OCI-LY7 (cell line): Measurements from ENCODE around the gene RAB40C. TPM values are rescaled to one million over a fixed set of nuclear protein-coding genes. Genes with fewer than 3 reads are reported as not detected.

ENCODE experiments used
- BruUV-seq: library from RNA; stranded (reverse); fragments of 400-500 nt; replicated peaks from 2 replicates; lab custom pipeline; 2021; lab: Mats Ljungman, UMichigan
- CTCF ChIA-PET: fragments of 300-600 bp; sonication (Branson Sonifier 250); formaldehyde crosslinking; loops from one replicate; lab custom pipeline; 2022; ENCODE audit warnings: antibody characterized with exemption; ENCODE audit not compliant: unreplicated experiment; lab: Charles Lee
- POLR2A ChIA-PET: fragments of 300-600 bp; sonication (Branson Sonifier 250); formaldehyde crosslinking; loops from one replicate; lab custom pipeline; 2022; ENCODE audit warnings: antibody characterized with exemption; lab: Charles Lee
- DNase-seq: peaks from one replicate; pipeline ENCODE4 v3.0.0-alpha.2; 2015; ENCODE audit warnings: low spot score
- H2AFZ ChIP-seq: fragments of 200-600 bp; sonication (generic), shearing (Covaris generic); 2 replicates; pipeline ENCODE4 v1.6.1; 2014; ENCODE audit warnings: mild to moderate bottlenecking, antibody characterized with exemption, low read length, moderate library complexity
- H3K27ac ChIP-seq: fragments of 200-600 bp; sonication (generic); 2 replicates; pipeline ENCODE4 v1.5.1; 2014; ENCODE audit warnings: mixed run types, low read depth, mild to moderate bottlenecking, moderate library complexity, low read length, inconsistent platforms; ENCODE audit not compliant: poor library complexity, severe bottlenecking
- H3K36me3 ChIP-seq: fragments of 200-600 bp; sonication (generic); 2 replicates; pipeline ENCODE4 v1.6.1; 2014; ENCODE audit warnings: mild to moderate bottlenecking, antibody characterized with exemption, low read length, moderate library complexity, mixed read lengths; ENCODE audit not compliant: insufficient read depth
- H3K4me1 ChIP-seq: fragments of 200-600 bp; sonication (generic); 2 replicates; pipeline ENCODE4 v1.5.1; 2014; ENCODE audit warnings: mild to moderate bottlenecking, low read length; ENCODE audit not compliant: insufficient read depth, poor library complexity, severe bottlenecking
- H3K4me2 ChIP-seq: fragments of 200-600 bp; sonication (generic); 2 replicates; pipeline ENCODE4 v1.6.1; 2014; ENCODE audit warnings: mild to moderate bottlenecking, low read length
- H3K4me3 ChIP-seq: fragments of 200-600 bp; sonication (generic); 2 replicates; pipeline ENCODE4 v1.5.1; 2014; ENCODE audit warnings: mild to moderate bottlenecking, low read depth, low read length; ENCODE audit not compliant: poor library complexity, severe bottlenecking
- H3K79me2 ChIP-seq: fragments of 200-600 bp; sonication (generic); 2 replicates; pipeline ENCODE4 v1.6.1; 2016; ENCODE audit warnings: low read depth, mild to moderate bottlenecking, low read length, moderate library complexity, mixed read lengths; ENCODE audit not compliant: insufficient read depth
- H3K9me2 ChIP-seq: fragments of 200-600 bp; sonication (generic); 2 replicates; pipeline ENCODE4 v1.6.1; 2016; ENCODE audit warnings: mild to moderate bottlenecking, low read length, mixed read lengths; ENCODE audit not compliant: insufficient read depth
- H3K9me3 ChIP-seq: fragments of 200-600 bp; sonication (generic); 2 replicates; pipeline ENCODE4 v1.6.1; 2014; ENCODE audit warnings: mild to moderate bottlenecking, mixed run types, low read length, mixed read lengths
- H4K20me1 ChIP-seq: fragments of 200-600 bp; sonication (generic); 2 replicates; pipeline ENCODE4 v1.6.1; 2014; ENCODE audit warnings: mild to moderate bottlenecking, antibody characterized with exemption, low read length, moderate library complexity, mixed read lengths; ENCODE audit not compliant: insufficient read depth
- EZH2phosphoT487 ChIP-seq: fragments of 200-600 bp; sonication (generic); IDR thresholded peaks from 2 replicates; pipeline ENCODE4 v1.6.1; 2018; ENCODE audit warnings: low read depth, borderline replicate concordance, mild to moderate bottlenecking, mixed run types, antibody characterized with exemption, low read length, moderate library complexity, mixed read lengths
- intact Hi-C: fragments of 100-400 bp; cut with micrococcal nuclease; formaldehyde crosslinking; loops from one replicate; pipeline ENCODE4 v1.10.0; 2022; ENCODE audit not compliant: unreplicated experiment
- total RNA-seq, 2 experiments: library from RNA; depleted of rRNA in 1 of 2; stranded (reverse); fragments of >200 nt in 1 of 2; shearing (Covaris generic) in 1 of 2; gene quantifications; 2 replicates each; pipeline ENCODE4 v1.2.3, GENCODE V29; 2014 to 2022
- TF ChIP-seq, protein P1 (sequence below): fragments of 200-600 bp; sonication (generic); conservative IDR thresholded peaks from 2 replicates; pipeline ENCODE4 v1.5.1; 2014; ENCODE audit warnings: mild to moderate bottlenecking, antibody characterized with exemption, low read length, moderate library complexity, mixed read lengths

RAB40C gene
- total RNA-seq, 2 experiments from 2014 or later = 19.3 to 20.9 TPM

DNA sequence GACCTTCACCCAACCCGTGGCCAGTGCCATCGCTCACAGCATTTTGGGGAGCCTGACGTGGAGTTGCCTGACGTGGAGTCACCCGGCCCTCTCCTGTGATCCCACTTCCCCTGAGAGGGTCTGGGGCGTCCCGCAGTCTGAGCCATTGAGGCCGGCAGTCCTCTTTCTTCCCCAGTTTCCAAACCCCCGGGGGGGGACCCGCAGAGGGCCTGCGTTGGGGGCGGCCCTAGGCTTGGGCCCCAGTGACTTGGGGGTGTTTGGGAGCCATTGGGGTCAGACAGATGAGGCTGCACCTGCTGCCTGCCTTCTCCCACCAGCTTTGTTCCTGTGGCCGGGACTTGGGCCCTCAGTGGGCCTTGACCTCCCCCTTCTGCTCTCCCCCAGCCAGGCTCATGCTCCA, 79.8 kb downstream of the RAB40C start:
- intact Hi-C loops = loop anchor here (2.0 kb wide), 1 partner anchor 21 kb away; the partner anchor contains the start of gene WDR90
- ChIA-PET CTCF (no interaction called here), POLR2A (interaction anchor here (0.5 to 1.1 kb wide), 2 partner anchors 10 to 1811 kb away, joined by 3 to 4 read pairs; no protein-coding TSS in a partner anchor)
- Histone ChIP-seq H3K27ac (no peak overlapping the region), H3K9me3 (no peaks in the 10 kb centered on the region), H3K4me3 (peak overlapping the region; percentile 99), H3K79me2 (peaks cover 12% of the 10 kb centered on the region; the same call in 1 of the 2 replicates), H2AFZ (no peak overlapping the region), H3K4me2 (peak overlapping the region; percentile 88; the same call in 1 of the 2 replicates), H4K20me1 (no peaks in the 10 kb centered on the region), H3K36me3 (peaks cover 45% of the 10 kb centered on the region), H3K9me2 (no peaks in the 10 kb centered on the region), H3K4me1 (peaks cover 14% of the 10 kb centered on the region)
- no peak for TF ChIP-seq EZH2phosphoT487
- no TSS peak for BruUV-seq
- DNase-seq = no peak

DNA sequence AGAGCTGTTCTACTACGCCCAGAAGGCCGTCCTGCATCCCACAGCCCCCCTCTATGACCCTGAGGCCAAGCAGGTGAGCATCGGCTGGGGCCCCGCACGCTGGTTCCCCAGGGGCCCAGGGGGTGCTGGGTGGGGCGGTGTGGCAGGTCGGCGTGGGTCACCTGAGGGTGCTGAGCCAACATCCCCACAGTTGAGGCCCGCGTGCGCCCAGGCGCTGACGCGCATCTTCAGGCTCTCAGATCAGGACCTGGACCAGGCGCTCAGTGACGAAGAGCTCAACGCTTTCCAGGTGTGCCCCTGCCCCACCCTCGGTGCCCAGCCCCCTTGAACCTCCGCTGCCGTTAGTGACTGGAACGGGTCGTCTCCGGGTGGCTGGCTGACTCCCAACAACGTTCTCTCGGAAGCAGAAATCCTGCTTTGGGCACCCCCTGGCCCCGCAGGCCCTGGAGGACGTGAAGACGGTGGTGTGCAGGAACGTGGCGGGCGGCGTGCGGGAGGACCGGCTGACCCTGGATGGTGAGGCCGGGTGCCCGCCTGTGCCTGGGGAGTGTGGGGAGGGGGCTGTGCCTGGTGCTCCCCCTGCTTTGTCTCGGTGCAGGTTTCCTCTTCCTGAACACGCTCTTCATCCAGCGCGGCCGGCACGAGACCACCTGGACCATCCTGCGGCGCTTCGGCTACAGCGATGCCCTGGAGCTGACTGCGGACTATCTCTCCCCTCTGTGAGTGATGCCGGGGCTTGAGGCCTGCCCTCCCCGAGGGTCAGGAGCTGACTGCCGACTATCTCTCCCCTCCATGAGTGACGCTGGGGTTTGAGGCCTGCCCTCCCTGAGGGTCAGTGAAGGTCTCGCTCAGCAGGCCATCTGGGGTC, 80.9 kb downstream of the RAB40C start:
- no peak for DNase-seq
- no TSS peak for BruUV-seq
- POLR2A ChIA-PET = interaction anchor here (1.1 kb wide), 1 partner anchor 8 kb away, joined by 4 read pairs; no protein-coding TSS in a partner anchor

More for the DNA sequence above, 80.9 kb downstream of the RAB40C start:
- peaks cover 45% of the 10 kb centered on the region for H3K36me3 ChIP-seq
- peaks cover 12% of the 10 kb centered on the region; the same call in 1 of the 2 replicates for H3K79me2 ChIP-seq
- peaks cover 14% of the 10 kb centered on the region for H3K4me1 ChIP-seq
- H3K27ac ChIP-seq = no peak overlapping the region
- H3K9me3 ChIP-seq = no peaks in the 10 kb centered on the region
- no peak overlapping the region for H3K4me2 ChIP-seq
- H4K20me1 ChIP-seq = no peaks in the 10 kb centered on the region
- intact Hi-C loops = no loop called here
- H3K9me2 ChIP-seq = no peaks in the 10 kb centered on the region
- CTCF ChIA-PET = no interaction called here
- TF ChIP-seq, protein P1, sequence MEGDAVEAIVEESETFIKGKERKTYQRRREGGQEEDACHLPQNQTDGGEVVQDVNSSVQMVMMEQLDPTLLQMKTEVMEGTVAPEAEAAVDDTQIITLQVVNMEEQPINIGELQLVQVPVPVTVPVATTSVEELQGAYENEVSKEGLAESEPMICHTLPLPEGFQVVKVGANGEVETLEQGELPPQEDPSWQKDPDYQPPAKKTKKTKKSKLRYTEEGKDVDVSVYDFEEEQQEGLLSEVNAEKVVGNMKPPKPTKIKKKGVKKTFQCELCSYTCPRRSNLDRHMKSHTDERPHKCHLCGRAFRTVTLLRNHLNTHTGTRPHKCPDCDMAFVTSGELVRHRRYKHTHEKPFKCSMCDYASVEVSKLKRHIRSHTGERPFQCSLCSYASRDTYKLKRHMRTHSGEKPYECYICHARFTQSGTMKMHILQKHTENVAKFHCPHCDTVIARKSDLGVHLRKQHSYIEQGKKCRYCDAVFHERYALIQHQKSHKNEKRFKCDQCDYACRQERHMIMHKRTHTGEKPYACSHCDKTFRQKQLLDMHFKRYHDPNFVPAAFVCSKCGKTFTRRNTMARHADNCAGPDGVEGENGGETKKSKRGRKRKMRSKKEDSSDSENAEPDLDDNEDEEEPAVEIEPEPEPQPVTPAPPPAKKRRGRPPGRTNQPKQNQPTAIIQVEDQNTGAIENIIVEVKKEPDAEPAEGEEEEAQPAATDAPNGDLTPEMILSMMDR = no peak
- no peak for TF ChIP-seq EZH2phosphoT487
- H3K4me3 ChIP-seq = no peak overlapping the region
- H2AFZ ChIP-seq = no peak overlapping the region
